HL-60/S4 treated with retinoic acid at 250 ng/mL for 4 days and 3 days (cell line): Measurements from ENCODE around the gene DNAJC11.

ENCODE experiments used
- in situ Hi-C: fragments of 300-500 bp; cut with MboI; formaldehyde crosslinking; loops from 2 replicates; pipeline ENCODE4 v1.7.0; 2022; ENCODE audit warnings: low sequenced_read_pairs

The DNAJC11 gene

DNA sequence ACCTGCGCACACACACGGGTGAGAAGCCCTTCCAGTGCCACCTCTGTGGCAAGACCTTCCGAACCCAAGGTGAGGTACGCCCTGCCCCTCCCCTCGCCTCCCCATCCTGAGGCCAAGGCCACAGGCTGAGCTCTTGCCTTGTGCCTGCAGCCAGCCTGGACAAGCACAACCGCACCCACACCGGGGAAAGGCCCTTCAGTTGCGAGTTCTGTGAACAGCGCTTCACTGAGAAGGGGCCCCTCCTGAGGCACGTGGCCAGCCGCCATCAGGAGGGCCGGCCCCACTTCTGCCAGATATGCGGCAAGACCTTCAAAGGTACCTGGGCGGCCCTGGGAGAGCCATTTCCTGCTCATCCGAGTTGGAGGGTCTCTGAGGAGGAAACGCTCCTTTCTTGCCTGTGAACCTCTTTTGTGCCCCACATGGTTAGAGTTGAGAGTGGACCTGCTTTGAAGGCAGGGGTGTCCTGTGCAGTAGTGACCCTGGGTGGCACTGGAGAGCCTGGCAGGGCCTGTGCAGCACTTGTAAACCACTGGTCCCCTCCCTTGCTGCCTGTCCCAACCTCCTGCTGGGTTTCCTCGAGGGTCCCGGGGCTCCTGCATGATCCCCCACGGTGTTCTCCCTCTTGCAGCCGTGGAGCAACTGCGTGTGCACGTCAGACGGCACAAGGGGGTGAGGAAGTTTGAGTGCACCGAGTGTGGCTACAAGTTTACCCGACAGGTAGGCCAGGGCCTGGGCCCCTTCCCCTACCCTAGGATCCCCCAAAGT is 113.3 kb downstream of the DNAJC11 start:
- in situ Hi-C loops = no loop called here

DNA sequence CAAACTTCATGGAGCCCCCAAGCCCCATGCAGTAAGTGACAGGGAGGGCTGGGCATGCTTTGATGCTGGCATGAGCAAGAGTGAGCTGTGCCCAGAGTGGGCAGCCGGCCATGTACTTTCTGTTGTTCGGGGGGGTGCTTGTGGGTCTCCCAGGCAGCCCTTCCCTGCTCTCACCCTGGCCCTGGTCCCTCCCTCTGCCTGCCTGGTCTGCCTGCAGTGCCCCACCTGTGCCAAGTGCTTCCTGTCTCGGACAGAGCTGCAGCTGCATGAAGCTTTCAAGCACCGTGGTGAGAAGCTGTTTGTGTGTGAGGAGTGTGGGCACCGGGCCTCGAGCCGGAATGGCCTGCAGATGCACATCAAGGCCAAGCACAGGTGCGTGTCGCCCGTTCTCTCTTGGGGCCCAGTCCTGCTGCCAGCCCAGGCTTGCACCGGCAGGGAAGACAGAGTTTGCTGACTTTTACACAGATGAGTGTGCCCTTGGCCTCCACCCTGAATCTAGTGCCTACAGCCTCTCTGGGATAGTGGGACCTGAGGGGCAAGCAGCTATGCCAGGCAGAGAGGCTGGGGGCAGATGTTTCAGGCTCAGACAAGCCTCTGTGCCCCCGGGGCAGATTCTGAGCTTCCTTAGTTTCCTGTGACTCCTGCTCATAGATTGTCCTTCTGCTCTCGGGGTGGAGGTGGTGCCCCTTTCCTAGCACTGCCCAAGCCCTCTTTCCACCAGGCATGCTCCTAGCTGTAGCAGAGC is 114.2 kb downstream of the DNAJC11 start:
- in situ Hi-C loops = no loop called here

- in situ Hi-C loops = no loop called here
Observed at GRCh38 chr1:6586404-6586816, 115.2 kb downstream of the DNAJC11 start.

GRCh38 chr1:6585841-6586240 is 115.8 kb downstream of the DNAJC11 start:
- in situ Hi-C loops = no loop called here

DNA sequence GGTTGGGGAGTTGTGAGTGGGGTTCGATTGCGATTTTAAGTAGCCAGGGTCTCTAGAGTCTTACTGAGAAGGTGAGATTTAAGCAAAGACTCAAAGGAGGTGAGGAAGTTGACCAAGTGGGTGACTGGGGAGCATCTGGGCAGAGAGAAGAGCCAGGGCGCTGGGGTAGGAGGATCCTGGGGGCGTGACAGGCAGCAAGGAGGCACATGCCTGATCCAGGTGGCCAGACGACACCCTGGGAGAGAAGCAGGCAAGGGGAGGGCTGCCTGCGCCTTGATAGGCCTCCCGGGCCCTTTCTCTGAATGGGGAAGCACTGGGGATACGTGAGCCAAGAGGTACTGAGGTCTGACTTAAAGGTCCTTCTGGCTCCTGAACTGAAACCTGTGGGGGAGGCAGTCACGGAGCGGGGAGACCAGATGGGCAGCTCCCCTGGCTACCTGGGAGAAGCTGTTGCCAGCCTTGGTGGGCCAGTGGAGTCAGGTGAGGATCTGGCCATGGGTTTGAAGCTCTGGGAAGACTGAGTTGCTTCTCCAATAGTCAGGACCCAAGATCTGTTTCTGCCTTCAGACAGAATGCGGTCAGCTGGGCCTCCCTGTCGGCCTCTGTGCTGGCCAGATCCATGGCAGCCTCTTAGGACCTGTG is 116.4 kb downstream of the DNAJC11 start:
- in situ Hi-C loops = no loop called here
